ENCODE data around the gene MEF2D.

Gene MEF2D

DNA sequence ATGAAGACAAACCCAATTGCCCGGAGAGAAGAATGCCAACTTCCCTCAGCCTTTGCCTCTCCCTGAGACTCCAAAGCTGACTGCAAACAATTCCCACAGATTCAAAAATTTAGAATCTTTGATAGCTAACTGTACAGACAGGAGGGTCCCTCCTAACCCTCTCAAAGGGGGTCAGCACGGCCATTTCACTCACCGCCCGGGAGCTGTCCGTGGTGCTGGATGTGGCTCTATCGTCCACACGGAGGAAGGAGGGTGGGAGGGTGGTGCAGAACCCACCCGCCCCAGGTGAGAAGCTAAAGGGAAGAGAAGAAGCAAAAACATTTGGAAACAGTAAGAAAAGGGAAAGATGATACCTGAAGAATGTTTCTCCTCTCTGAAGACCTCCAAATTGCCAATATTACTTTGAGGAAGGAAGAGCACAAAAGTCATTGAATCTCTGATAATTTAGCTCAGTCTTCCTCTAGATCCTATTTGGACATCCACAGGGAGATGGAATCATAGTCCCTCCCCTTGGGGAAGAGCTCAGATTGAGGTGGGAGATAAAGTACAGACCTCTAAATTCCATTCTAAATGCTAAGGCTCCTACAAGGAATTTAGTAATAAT lies 86.0 kb downstream of the MEF2D start:
- no peak overlapping the region for H3K4me3 ChIP-seq (ENCODE audit: low read depth, low read length)
- no peaks in the 10 kb centered on the region for H3K4me1 ChIP-seq (ENCODE audit: control insufficient read depth, insufficient read depth, low read length, unreplicated experiment)
- peaks cover 93% of the 10 kb centered on the region for H3K27me3 ChIP-seq (ENCODE audit: insufficient read depth, low read length)
- H3K36me3 ChIP-seq (ENCODE audit: insufficient read depth, low read length) = no peaks in the 10 kb centered on the region
- H3K79me2 ChIP-seq (ENCODE audit: control insufficient read depth, insufficient read depth, low read length, unreplicated experiment) = no peaks in the 10 kb centered on the region
- H2AFZ ChIP-seq (ENCODE audit: low read length, unreplicated experiment) = no peak overlapping the region
- H3K27ac ChIP-seq (ENCODE audit: low read depth, low read length) = no peak overlapping the region
